Heart left ventricle (tissue), 16 donors: ENCODE data around the gene SIRT1. TPM values are rescaled to one million over a fixed set of nuclear protein-coding genes. Genes with fewer than 3 reads are reported as not detected.
"Not testable (repeated sequence)": the region's sequence is repeated elsewhere in the genome, so short reads cannot be mapped to it uniquely, and the experiment has no call there.

Source experiments
- ATAC-seq, 4 donors: fragments of 200-7000 bp; cut with Tn5 transposase; one replicate each; pipeline ENCODE4 v1.9.1; 2020 to 2022; ENCODE audit warnings: moderate library complexity in 4 of 4, mild to moderate bottlenecking in 3 of 4, moderate number of reproducible peaks in 1 of 4
- DNase-seq, 5 donors: peaks; one replicate each; pipeline ENCODE4 v3.0.0-alpha.2; 2020
- H3K27ac ChIP-seq, 12 donors: fragments of 200-600 bp; sonication (generic) in 4 of 12; one replicate each; pipeline versions ENCODE4 v1.5.0 to v1.8.0; 2016 to 2022; ENCODE audit warnings: mild to moderate bottlenecking in 2 of 12
- H3K27me3 ChIP-seq, 9 donors: fragments of 200-600 bp; sonication (generic) in 2 of 9; one replicate each; pipeline versions ENCODE4 v1.5.1 to v1.8.0; 2016 to 2022; ENCODE audit warnings: mild to moderate bottlenecking in 3 of 9
- H3K36me3 ChIP-seq, 9 donors: fragments of 200-600 bp; sonication (generic) in 2 of 9; one replicate each; pipeline versions ENCODE4 v1.5.0 to v1.8.0; 2018 to 2022; ENCODE audit warnings: mild to moderate bottlenecking in 2 of 9
- H3K4me1 ChIP-seq, 12 donors: fragments of 200-600 bp; sonication (generic) in 4 of 12; one replicate each; pipeline versions ENCODE4 v1.5.0 to v1.8.0; 2016 to 2022; ENCODE audit warnings: mild to moderate bottlenecking in 3 of 12
- H3K4me3 ChIP-seq, 12 donors: fragments of 200-600 bp; sonication (generic) in 4 of 12; one replicate each; pipeline versions ENCODE4 v1.5.0 to v1.8.0; 2017 to 2022; ENCODE audit warnings: mild to moderate bottlenecking in 9 of 12, moderate library complexity in 4 of 12
- H3K9me3 ChIP-seq, 12 donors: fragments of 200-600 bp; sonication (generic) in 4 of 12; one replicate each; pipeline versions ENCODE4 v1.5.0 to v1.8.0; 2016 to 2022; ENCODE audit warnings: mild to moderate bottlenecking in 1 of 12
- POLR2A ChIP-seq, 2 donors: fragments of 450-650 bp; IDR thresholded peaks; one replicate each; pipeline ENCODE4 v1.6.1; 2017; ENCODE audit warnings: antibody characterized with exemption in 2 of 2, mild to moderate bottlenecking in 2 of 2, moderate library complexity in 2 of 2
- WGBS, 4 donors: extraction: QIAGEN DNeasy Blood & Tissue Kit in 2 of 4; methylation state at CpG; one replicate each; pipeline versions ENCODE4 v1.1.5 to v1.1.7; 2013 to 2018; 5-methylcytosine and 5-hydroxymethylcytosine counted together
- intact Hi-C, 10 donors: fragments of 100-400 bp; cut with DNase I; formaldehyde crosslinking; loops; one replicate each; pipeline versions ENCODE4 v1.11.1 to v1.14.2; 2022
- polyA plus RNA-seq, 2 donors: library from polyadenylated mRNA; stranded (reverse); fragments of 200-250 nt; gene quantifications; one replicate each; pipeline ENCODE4 v1.2.3, GENCODE V29; 2013
- total RNA-seq, 9 donors: library from RNA; depleted of rRNA in 2 of 9; stranded (reverse); fragments of >200 nt in 2 of 9; fragmentation: NEBNext Ultra II Directional in 3 of 9; extraction: Animal tissue kit (Norgen Biotek cat#: 25700) in 3 of 9; gene quantifications; one replicate each; pipeline versions ENCODE4 v1.1.0 to v1.2.4, GENCODE V29; 2016 to 2023
- TF ChIP-seq, protein P1 (sequence below), 12 donors: fragments of 200-600 bp; sonication (generic) in 4 of 12; IDR thresholded peaks; one replicate each; pipeline versions ENCODE4 v1.5.0 to v1.8.0; 2018 to 2022; ENCODE audit warnings: antibody characterized with exemption in 12 of 12, mild to moderate bottlenecking in 5 of 12
- donor health status: ischemic (EF 13 %, LVEDD 7.1; RV severe dilation, severe dysfunction).
- donor health status: healthy with polysubstance abuse.
- donor health status: DM: no; HTN: yes; CAD: no.
- donor health status: DM: no; HTN: no; CAD: no.
- donor health status: ischemic (EF 25% LVEDD 6.9; RV normal size, moderate dysfunction).
- donor health status: ischemic (EF 25% LVEDD 5.7; RV mildly dilated, moderate dysfunction).
- donor health status: healthy.
- donor health status: DM: yes; HTN: yes; CAD: no.
- donor health status: ischemic (EF 35%, LVEDD 5.7; RV mildly dilated, moderate dysfunction).
- donor health status: nonischemic (EF 11% LVEDD 7.7; RV severe dilation, severe dysfunction).
- donor health status: DM: yes; HTN: yes; CAD: no.
- donor health status: PGD.
- donor health status: ischemic (EF 29% LVEDD 5.4; RV normal size, mild dysfunction).
- donor health status: nonischemic (EF 23%, LVEDD 6.1; RV moderate dilation, normal function).

The SIRT1 gene
- total and polyA plus RNA-seq, 11 donors, result 6.0 to 19.1 (median 11.1) TPM

DNA sequence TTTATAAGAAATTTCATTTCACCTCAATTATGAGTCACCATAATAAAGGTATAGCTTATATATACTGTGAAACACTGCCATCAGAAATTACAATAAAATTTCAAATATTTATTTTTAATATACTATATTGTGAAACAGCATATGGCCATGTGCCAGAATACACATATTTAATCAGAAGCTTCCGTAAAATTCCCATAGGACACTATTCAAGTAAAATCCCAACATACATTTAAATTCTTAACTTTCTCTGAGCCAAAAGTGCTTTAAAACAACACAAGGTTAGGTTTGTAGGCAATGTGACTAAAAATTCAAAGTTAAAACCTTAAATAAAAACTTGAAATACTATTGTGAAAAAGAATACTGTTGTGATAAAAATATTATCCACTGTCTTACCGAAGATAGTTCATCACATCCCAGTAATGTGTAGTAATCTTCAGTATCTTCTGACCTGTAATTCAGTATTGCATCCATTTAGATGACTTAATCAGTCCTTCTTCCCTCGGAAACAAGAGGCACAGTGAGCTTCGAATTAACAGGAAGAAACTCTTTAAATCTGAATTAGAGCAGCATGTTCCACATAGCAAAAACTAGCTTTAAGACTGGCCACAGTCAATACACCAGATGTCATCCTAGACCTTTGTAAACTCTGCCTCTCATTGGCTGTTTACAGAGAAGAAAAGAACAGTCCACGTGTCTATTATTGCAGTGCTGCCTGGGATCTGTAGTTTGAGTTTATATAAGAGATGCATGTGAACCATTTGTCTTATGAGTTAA, 46.7 kb upstream of the SIRT1 start, which contains the start of gene DNAJC12:
Gene DNAJC12, minus strand, starts transcription at position 648 of the 774 bp plus-strand sequence. Its CDS starts 177 bp downstream, at position 471.
- Histone ChIP-seq H3K4me3 (peak within 1 kb of the TSS in 10 of 12 donors; percentile 25 to 55 (median 48)), H3K27me3 (no peaks in the 10 kb centered on the region), H3K9me3 (peaks cover 0 to 14% (median 0%) of the 10 kb centered on the region in 12 donors), H3K27ac (peak within 1 kb of the TSS in 4 of 12 donors; percentile 4 to 44 (median 17)), H3K4me1 (peaks cover 0 to 7% (median 3%) of the 10 kb centered on the region in 12 donors), H3K36me3 (no peaks in the 10 kb centered on the region)
- ATAC-seq (peak; percentile 87 to 94 (median 92)), DNase-seq (no peak)
- TF ChIP-seq, protein P1, sequence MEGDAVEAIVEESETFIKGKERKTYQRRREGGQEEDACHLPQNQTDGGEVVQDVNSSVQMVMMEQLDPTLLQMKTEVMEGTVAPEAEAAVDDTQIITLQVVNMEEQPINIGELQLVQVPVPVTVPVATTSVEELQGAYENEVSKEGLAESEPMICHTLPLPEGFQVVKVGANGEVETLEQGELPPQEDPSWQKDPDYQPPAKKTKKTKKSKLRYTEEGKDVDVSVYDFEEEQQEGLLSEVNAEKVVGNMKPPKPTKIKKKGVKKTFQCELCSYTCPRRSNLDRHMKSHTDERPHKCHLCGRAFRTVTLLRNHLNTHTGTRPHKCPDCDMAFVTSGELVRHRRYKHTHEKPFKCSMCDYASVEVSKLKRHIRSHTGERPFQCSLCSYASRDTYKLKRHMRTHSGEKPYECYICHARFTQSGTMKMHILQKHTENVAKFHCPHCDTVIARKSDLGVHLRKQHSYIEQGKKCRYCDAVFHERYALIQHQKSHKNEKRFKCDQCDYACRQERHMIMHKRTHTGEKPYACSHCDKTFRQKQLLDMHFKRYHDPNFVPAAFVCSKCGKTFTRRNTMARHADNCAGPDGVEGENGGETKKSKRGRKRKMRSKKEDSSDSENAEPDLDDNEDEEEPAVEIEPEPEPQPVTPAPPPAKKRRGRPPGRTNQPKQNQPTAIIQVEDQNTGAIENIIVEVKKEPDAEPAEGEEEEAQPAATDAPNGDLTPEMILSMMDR (IDR thresholded peaks at IDR 0.05), result no peak
- TF ChIP-seq POLR2A (IDR thresholded peaks at IDR 0.05), result no peak
- intact Hi-C loops, result no loop called here
- 19 to 38% (median 24%) methylated on average over 5 of the region's 5 CpGs for whole genome bisulfite sequencing, 4 donors

DNA sequence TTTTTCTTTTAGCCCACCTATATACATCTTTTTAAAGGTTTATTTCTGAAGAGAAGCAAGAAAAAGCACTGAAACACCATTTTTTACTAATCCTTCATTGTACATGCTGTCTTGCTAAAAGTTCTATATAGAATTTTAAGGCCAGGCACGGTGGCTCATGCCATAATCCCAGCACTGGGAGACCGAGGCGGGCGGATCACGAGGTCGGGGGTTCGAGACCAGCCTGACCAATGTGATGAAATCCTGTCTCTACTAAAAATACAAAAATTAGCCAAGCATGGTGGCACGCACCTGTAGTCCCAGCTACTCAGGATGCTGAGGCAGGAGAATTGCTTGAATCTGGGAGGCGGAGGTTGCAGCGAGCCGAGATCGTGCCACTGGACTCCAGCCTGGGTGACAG, 44.9 kb upstream of the SIRT1 start:
- H3K4me3 ChIP-seq, DNase-seq, H3K4me1 ChIP-seq, H3K27me3 ChIP-seq, intact Hi-C loops, ATAC-seq, H3K36me3 ChIP-seq, H3K27ac ChIP-seq: not testable (repeated sequence)
- peaks cover 0 to 14% (median 0%) of the 10 kb centered on the region in 12 donors for H3K9me3 ChIP-seq
- 94 to 96% (median 95%) methylated on average over 12 of the region's 12 CpGs for WGBS, 4 donors

DNA sequence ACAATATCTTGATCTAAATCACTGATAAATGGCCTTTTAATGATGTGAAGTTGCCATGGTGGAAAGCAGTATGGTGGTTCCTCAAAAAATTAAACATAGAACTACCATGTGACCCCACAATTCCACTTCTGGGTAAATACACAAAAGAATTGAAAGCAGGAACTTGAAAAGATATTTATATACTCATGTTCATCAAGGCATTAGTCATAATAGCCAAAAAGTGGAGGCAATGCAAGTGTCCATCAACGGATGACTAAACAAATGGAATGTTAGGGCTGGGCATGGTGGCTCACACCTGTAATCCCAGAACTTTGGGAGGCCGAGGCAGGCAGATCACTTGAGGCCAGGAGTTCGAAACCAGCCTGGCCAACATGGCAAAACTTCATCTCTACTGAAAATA, 44.5 kb upstream of the SIRT1 start:
- DNase-seq (no peak), ATAC-seq (no peak)
- H3K36me3 ChIP-seq, result no peaks in the 10 kb centered on the region
- TF ChIP-seq, protein P1 (IDR thresholded peaks at IDR 0.05), result no peak
- TF ChIP-seq POLR2A (IDR thresholded peaks at IDR 0.05), result no peak
- peaks cover 0 to 14% (median 0%) of the 10 kb centered on the region in 12 donors for H3K9me3 ChIP-seq
- WGBS, 4 donors, result 91 to 96% (median 93%) methylated on average over 3 of the region's 3 CpGs
- H3K27me3 ChIP-seq, result no peaks in the 10 kb centered on the region
- no peak overlapping the region for H3K27ac ChIP-seq
- H3K4me1 ChIP-seq, result peaks cover 0 to 7% (median 3%) of the 10 kb centered on the region in 12 donors
- no peak overlapping the region for H3K4me3 ChIP-seq
- intact Hi-C loops, result no loop called here

DNA sequence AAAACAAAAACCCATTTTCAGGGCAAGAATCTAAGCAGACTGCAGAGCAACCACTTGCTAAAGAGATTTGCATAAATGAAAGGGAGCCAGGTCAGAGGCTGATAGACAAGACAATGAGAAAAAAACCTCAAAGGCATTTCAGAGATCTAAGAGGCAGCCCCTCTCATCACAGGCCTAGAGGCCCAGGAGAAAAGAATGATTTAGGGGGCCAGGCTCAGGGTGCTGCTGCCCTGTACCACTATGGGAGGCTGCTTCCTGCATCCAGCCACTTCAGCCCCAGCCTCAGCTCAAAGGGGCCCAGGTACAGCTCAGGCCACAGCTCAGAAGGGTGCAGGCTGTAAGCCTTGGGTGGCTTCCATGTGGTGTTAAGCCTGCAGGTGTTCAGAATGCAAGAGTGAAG, 42.7 kb upstream of the SIRT1 start:
- H3K4me3 ChIP-seq, result no peak overlapping the region
- H3K9me3 ChIP-seq, result peaks cover 0 to 14% (median 0%) of the 10 kb centered on the region in 12 donors
- H3K27ac ChIP-seq, result no peak overlapping the region
- peaks cover 0 to 7% (median 1%) of the 10 kb centered on the region in 12 donors for H3K4me1 ChIP-seq
- DNase-seq (no peak), ATAC-seq (no peak)
- intact Hi-C loops, result no loop called here
- H3K36me3 ChIP-seq, result no peaks in the 10 kb centered on the region
- H3K27me3 ChIP-seq, result no peaks in the 10 kb centered on the region
- TF ChIP-seq, protein P1 (IDR thresholded peaks at IDR 0.05), result no peak
- TF ChIP-seq POLR2A (IDR thresholded peaks at IDR 0.05), result no peak
